Vagina (tissue), 2 donors: ENCODE results near the gene CHAT. TPM values are rescaled to one million over a fixed set of nuclear protein-coding genes. Genes with fewer than 3 reads are reported as not detected.

Experiments used
- DNase-seq, 2 donors: peaks; one replicate each; pipeline ENCODE4 v3.0.0-alpha.2; 2017; ENCODE audit errors: extremely low spot score in 2 of 2
- H3K27ac ChIP-seq: fragments of 200-600 bp; sonication (generic); one replicate; pipeline ENCODE4 v1.5.1; 2019
- H3K27me3 ChIP-seq: fragments of 200-600 bp; sonication (generic); one replicate; pipeline ENCODE4 v1.5.1; 2019
- H3K36me3 ChIP-seq, 2 donors: fragments of 200-600 bp; sonication (generic); one replicate each; pipeline ENCODE4 v1.5.1; 2017 to 2019
- H3K4me1 ChIP-seq: fragments of 200-600 bp; sonication (generic); one replicate; pipeline ENCODE4 v1.5.1; 2019
- H3K4me3 ChIP-seq, 2 donors: fragments of 200-600 bp; sonication (generic); 1 replicate in 1 of 2; 2 replicates in 1 of 2; pipeline ENCODE4 v1.5.1; 2016 to 2019
- H3K9me3 ChIP-seq: fragments of 200-600 bp; sonication (generic); one replicate; pipeline ENCODE4 v1.5.1; 2019
- POLR2A ChIP-seq, 2 donors: fragments of 450-650 bp; IDR thresholded peaks; one replicate each; pipeline ENCODE4 v1.6.1; 2017; ENCODE audit warnings: antibody characterized with exemption in 2 of 2, mild to moderate bottlenecking in 2 of 2, moderate library complexity in 2 of 2
- POLR2AphosphoS5 ChIP-seq, 2 donors: sonication (generic); formaldehyde crosslinking; IDR thresholded peaks; one replicate each; pipeline ENCODE4 v1.9.0; 2017; ENCODE audit warnings: antibody characterized with exemption in 2 of 2, mild to moderate bottlenecking in 2 of 2, low read depth in 1 of 2; ENCODE audit not compliant: insufficient read depth in 1 of 2
- intact Hi-C: fragments of 100-400 bp; cut with DNase I; formaldehyde crosslinking; loops from one replicate; pipeline ENCODE4 v1.15.1; 2023
- total RNA-seq: library from RNA; depleted of rRNA; stranded (reverse); fragments of >200 nt; gene quantifications from one replicate; pipeline ENCODE4 v1.2.3, GENCODE V29; 2016
- TF ChIP-seq, protein P1 (sequence below), 3 experiments: fragments of 450-650 bp in 2 of 3; fragments of 200-600 bp in 1 of 3; sonication (generic) in 1 of 3; IDR thresholded peaks; one replicate each; pipeline ENCODE4 v1.5.1; 2017 to 2019; ENCODE audit warnings: antibody characterized with exemption in 3 of 3, mild to moderate bottlenecking in 2 of 3, moderate library complexity in 2 of 3

Gene CHAT
- total RNA-seq, 1 donor from 2014 or later: not detected

DNA sequence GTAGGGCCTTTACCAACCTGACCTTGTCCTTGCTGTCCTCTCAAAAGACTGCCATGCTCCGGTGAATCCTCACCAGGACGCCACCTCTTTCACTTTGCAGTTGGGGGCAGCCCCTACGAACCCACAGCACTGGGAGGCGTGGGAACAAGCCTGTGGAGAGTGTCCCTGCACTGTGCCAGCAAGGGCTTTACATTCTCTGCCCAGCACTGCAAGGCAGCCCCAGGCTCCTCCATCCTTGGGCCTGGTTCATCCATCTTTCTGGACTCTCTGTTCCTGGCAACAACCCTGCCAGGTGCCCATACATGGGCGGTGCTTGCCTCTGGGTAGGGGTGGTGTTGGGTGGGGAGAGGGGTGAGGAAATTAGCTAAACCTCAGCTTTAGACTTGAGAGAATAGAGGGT is 1.4 kb downstream of the CHAT start:
- Histone ChIP-seq H3K36me3 (no peaks in the 10 kb centered on the region), H3K4me3 (no peak overlapping the region), H3K27ac (no peak overlapping the region), H3K27me3 (peaks cover 12% of the 10 kb centered on the region), H3K9me3 (no peaks in the 10 kb centered on the region), H3K4me1 (peaks cover 18% of the 10 kb centered on the region)
- intact Hi-C loops: no loop called here
- TF ChIP-seq POLR2AphosphoS5 (IDR thresholded peaks at IDR 0.05; ENCODE audit: insufficient read depth in 1 of 2, low read depth in 1 of 2): no peak
- TF ChIP-seq POLR2A (IDR thresholded peaks at IDR 0.05): no peak
- TF ChIP-seq, protein P1, sequence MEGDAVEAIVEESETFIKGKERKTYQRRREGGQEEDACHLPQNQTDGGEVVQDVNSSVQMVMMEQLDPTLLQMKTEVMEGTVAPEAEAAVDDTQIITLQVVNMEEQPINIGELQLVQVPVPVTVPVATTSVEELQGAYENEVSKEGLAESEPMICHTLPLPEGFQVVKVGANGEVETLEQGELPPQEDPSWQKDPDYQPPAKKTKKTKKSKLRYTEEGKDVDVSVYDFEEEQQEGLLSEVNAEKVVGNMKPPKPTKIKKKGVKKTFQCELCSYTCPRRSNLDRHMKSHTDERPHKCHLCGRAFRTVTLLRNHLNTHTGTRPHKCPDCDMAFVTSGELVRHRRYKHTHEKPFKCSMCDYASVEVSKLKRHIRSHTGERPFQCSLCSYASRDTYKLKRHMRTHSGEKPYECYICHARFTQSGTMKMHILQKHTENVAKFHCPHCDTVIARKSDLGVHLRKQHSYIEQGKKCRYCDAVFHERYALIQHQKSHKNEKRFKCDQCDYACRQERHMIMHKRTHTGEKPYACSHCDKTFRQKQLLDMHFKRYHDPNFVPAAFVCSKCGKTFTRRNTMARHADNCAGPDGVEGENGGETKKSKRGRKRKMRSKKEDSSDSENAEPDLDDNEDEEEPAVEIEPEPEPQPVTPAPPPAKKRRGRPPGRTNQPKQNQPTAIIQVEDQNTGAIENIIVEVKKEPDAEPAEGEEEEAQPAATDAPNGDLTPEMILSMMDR (IDR thresholded peaks at IDR 0.05): no peak
- DNase-seq: no peak

DNA sequence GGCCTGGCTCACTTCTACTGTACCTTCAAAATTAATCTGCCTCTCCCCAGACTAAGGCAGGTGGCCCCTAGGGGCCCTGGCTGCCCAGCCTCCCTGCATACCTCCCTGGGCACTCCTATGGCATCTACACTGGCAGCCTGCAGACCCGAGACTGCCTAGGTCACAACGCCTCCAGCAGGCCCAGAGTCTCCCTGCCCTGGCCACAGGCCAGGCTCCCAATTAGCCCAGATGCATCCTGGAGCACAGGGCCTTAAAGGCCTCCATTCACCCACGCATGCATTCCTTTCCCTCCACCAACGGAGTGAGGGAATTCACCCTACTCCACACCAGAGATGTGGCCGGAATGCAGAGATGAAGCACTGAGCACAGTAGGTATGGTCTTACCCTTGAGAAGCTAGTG is 1.9 kb downstream of the CHAT start:
- peaks cover 13% of the 10 kb centered on the region for H3K4me1 ChIP-seq
- H3K9me3 ChIP-seq: no peaks in the 10 kb centered on the region
- intact Hi-C loops: no loop called here
- no peak for DNase-seq
- H3K4me3 ChIP-seq: no peak overlapping the region
- H3K36me3 ChIP-seq: no peaks in the 10 kb centered on the region
- peaks cover 12% of the 10 kb centered on the region for H3K27me3 ChIP-seq
- H3K27ac ChIP-seq: no peak overlapping the region
- TF ChIP-seq POLR2A (IDR thresholded peaks at IDR 0.05) (no peak), POLR2AphosphoS5 (IDR thresholded peaks at IDR 0.05; ENCODE audit: insufficient read depth in 1 of 2, low read depth in 1 of 2) (no peak)
- TF ChIP-seq, protein P1 (IDR thresholded peaks at IDR 0.05): no peak

DNA sequence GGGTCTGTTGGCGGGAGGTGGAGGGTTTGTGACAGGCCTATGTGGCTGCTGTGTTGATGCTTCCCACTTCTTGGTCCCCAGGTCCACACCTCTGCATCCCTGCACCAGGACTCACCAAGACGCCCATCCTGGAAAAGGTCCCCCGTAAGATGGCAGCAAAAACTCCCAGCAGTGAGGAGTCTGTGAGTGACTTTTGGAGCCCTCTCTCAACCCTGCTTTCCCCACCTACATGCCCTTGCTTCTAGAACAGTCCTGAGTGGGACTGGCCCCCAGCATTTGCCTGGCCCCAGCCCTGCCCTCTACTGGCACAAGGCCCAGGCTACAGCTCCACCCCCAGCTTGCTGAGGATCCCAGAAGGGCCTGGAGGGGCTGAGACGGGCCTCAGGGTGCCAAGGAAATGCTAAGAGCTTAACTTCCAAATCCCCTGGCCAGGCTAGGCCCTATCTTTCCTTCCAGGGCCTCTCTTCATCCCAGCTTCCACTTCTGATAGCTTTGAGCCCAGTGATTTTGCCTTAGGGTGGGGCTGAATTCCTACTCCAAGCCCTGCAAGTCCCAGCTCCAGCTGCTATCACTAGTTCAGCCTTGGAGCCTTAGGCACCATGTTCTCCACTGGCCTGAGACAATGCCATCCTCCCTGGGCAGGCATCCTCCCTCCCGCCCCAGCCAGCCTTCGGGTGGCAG is 2.7 kb downstream of the CHAT start:
- DNase-seq: no peak
- intact Hi-C loops: no loop called here
- TF ChIP-seq POLR2A (IDR thresholded peaks at IDR 0.05) (no peak), POLR2AphosphoS5 (IDR thresholded peaks at IDR 0.05; ENCODE audit: insufficient read depth in 1 of 2, low read depth in 1 of 2) (no peak)
- TF ChIP-seq, protein P1 (IDR thresholded peaks at IDR 0.05): no peak

DNA sequence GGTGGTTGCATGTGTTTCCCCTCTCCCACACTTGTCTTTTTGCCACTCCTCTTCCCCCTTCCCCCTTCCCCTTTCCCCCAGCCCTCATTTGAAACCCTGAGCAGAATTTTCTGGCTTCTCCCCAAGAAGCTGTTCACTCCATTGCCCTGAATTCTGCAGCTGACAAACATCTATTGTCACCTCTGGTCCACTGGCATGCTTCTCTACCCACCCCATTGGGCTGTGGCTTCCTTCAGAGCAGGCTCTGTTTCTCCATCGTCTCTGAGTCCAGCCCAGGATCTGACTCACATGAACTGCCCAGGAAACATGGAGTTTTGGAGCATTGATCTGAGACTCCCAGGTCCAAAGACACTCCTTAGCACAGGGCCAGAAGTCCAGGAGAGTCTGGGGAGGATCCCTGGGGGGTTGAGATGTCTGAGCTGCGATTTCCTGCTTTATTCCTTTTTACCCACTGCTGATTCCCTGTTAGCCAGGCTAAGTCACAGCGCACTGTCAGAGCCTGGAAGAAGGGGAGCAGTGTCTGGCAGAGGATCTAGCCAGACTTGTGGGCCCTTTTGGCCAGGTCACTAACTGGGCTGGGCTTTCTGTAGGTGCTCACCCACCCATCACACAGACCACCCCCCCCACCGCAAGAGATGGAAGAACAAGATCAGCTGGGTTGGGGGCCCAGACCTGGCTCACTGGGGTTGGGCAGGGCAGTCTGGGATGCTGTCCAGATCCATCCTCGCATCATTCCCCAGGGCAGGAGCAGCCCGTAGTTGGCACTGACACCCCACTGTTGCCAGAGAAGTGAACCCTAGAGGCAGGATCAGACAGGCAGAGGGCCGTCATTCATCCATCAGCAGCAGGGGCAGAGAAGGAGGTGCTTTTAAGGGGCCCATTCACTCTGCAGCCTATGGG is 3.5 kb downstream of the CHAT start:
- Histone ChIP-seq H3K36me3 (no peaks in the 10 kb centered on the region), H3K9me3 (no peaks in the 10 kb centered on the region), H3K4me3 (no peak overlapping the region), H3K4me1 (no peaks in the 10 kb centered on the region), H3K27me3 (peaks cover 6% of the 10 kb centered on the region), H3K27ac (no peak overlapping the region)
- intact Hi-C loops: no loop called here
- TF ChIP-seq, protein P1 (IDR thresholded peaks at IDR 0.05): no peak
- TF ChIP-seq POLR2A (IDR thresholded peaks at IDR 0.05) (no peak), POLR2AphosphoS5 (IDR thresholded peaks at IDR 0.05; ENCODE audit: insufficient read depth in 1 of 2, low read depth in 1 of 2) (no peak)
- no peak for DNase-seq

More for the DNA sequence above, 2.7 kb downstream of the CHAT start:
- Histone ChIP-seq H3K9me3 (no peaks in the 10 kb centered on the region), H3K4me3 (no peak overlapping the region), H3K4me1 (peaks cover 6% of the 10 kb centered on the region), H3K36me3 (no peaks in the 10 kb centered on the region), H3K27ac (no peak overlapping the region), H3K27me3 (peaks cover 12% of the 10 kb centered on the region)
